ENCODE data around the gene PRDM13.

- TF ChIP-seq POLR2A (IDR thresholded peaks at IDR 0.05; ENCODE audit: low read depth) (no peak), CTCF (IDR thresholded peaks at IDR 0.05) (no peak), POLR2AphosphoS5 (IDR thresholded peaks at IDR 0.05) (no peak), EP300 (IDR thresholded peaks at IDR 0.05) (no peak)
These were observed 14.8 kb upstream of the PRDM13 start for GRCh38 chr6:99591673-99592364.
